Left ventricle myocardium inferior (tissue), 1 donor: Measurements from ENCODE around the gene BAG2. TPM values are rescaled to one million over a fixed set of nuclear protein-coding genes. Genes with fewer than 3 reads are reported as not detected.

Source experiments
- DNase-seq: peaks from one replicate; pipeline ENCODE4 v3.0.0-alpha.2; 2020
- H3K27ac ChIP-seq: fragments of 200-600 bp; replicated peaks from 2 replicates; pipeline ENCODE4 v1.8.0; 2021
- H3K27me3 ChIP-seq: fragments of 200-600 bp; 2 replicates; pipeline ENCODE4 v1.8.0; 2021; ENCODE audit warnings: low read depth
- H3K36me3 ChIP-seq: fragments of 200-600 bp; 2 replicates; pipeline ENCODE4 v1.8.0; 2021
- H3K4me1 ChIP-seq: fragments of 200-600 bp; 2 replicates; pipeline ENCODE4 v1.8.0; 2021
- H3K4me3 ChIP-seq: fragments of 200-600 bp; 2 replicates; pipeline ENCODE4 v1.8.0; 2021; ENCODE audit warnings: mild to moderate bottlenecking, moderate library complexity
- H3K9me3 ChIP-seq: fragments of 200-600 bp; replicated peaks from 2 replicates; pipeline ENCODE4 v1.8.0; 2021
- CTCF ChIP-seq: fragments of 200-600 bp; IDR thresholded peaks from 2 replicates; pipeline ENCODE4 v1.8.0; 2021; ENCODE audit warnings: antibody characterized with exemption, mild to moderate bottlenecking, borderline replicate concordance
- intact Hi-C: fragments of 100-400 bp; cut with micrococcal nuclease; formaldehyde crosslinking; loops from one replicate; pipeline ENCODE4 v1.11.0; 2022
- total RNA-seq: library from RNA; stranded (reverse); fragmentation: NEBNext Ultra II Directional; extraction: Animal tissue kit (Norgen Biotek cat#: 25700); gene quantifications from one replicate; pipeline ENCODE4 v1.2.1, GENCODE V29; 2021
- donor health status: DM: no; HTN: yes; CAD: no; lungs with severe emphysema.

The BAG2 gene
- total RNA-seq, 1 donor from 2014 or later, result 11.2 TPM

GRCh38 chr6:57135885-57136284 lies 36.2 kb upstream of the BAG2 start:
- Histone ChIP-seq H3K4me3 (no peak overlapping the region), H3K27ac (no peak overlapping the region), H3K27me3 (no peaks in the 10 kb centered on the region), H3K9me3 (no peaks in the 10 kb centered on the region), H3K4me1 (peaks cover 8% of the 10 kb centered on the region), H3K36me3 (peaks cover 48% of the 10 kb centered on the region)
- no peak for DNase-seq
- TF ChIP-seq CTCF, result no peak
- intact Hi-C loops, result no loop called here

GRCh38 chr6:57137350-57137749 lies 34.8 kb upstream of the BAG2 start:
- Histone ChIP-seq H3K4me3 (no peak overlapping the region), H3K27ac (no peak overlapping the region), H3K9me3 (no peaks in the 10 kb centered on the region), H3K4me1 (no peaks in the 10 kb centered on the region), H3K27me3 (no peaks in the 10 kb centered on the region), H3K36me3 (peaks cover 62% of the 10 kb centered on the region)
- DNase-seq, result no peak
- intact Hi-C loops, result no loop called here
- no peak for TF ChIP-seq CTCF

GRCh38 chr6:57138026-57138425 lies 34.1 kb upstream of the BAG2 start:
- intact Hi-C loops, result no loop called here
- Histone ChIP-seq H3K9me3 (no peaks in the 10 kb centered on the region), H3K4me1 (no peaks in the 10 kb centered on the region), H3K27ac (no peak overlapping the region), H3K27me3 (no peaks in the 10 kb centered on the region), H3K4me3 (no peak overlapping the region), H3K36me3 (peaks cover 66% of the 10 kb centered on the region)
- no peak for TF ChIP-seq CTCF
- DNase-seq, result no peak

- Histone ChIP-seq H3K9me3 (no peaks in the 10 kb centered on the region), H3K36me3 (peaks cover 49% of the 10 kb centered on the region), H3K4me3 (no peak overlapping the region), H3K4me1 (no peaks in the 10 kb centered on the region), H3K27me3 (no peaks in the 10 kb centered on the region), H3K27ac (no peak overlapping the region)
- DNase-seq, result no peak
- intact Hi-C loops, result no loop called here
- TF ChIP-seq CTCF, result no peak
Observed at GRCh38 chr6:57141451-57142177, 30.5 kb upstream of the BAG2 start.

- no peaks in the 10 kb centered on the region for H3K4me1 ChIP-seq
- no peaks in the 10 kb centered on the region for H3K9me3 ChIP-seq
- H3K27me3 ChIP-seq, result no peaks in the 10 kb centered on the region
- intact Hi-C loops, result no loop called here
- TF ChIP-seq CTCF, result no peak
- no peak for DNase-seq
- H3K4me3 ChIP-seq, result no peak overlapping the region
- H3K36me3 ChIP-seq, result peaks cover 46% of the 10 kb centered on the region
- H3K27ac ChIP-seq, result no peak overlapping the region
Observed at GRCh38 chr6:57142178-57142525, 30.0 kb upstream of the BAG2 start.
